Tibial nerve (tissue), 4 donors: ENCODE data around the gene VGLL1.

ENCODE experiments used
- EP300 ChIP-seq, 2 donors: sonication (generic); formaldehyde crosslinking; IDR thresholded peaks; one replicate each; pipeline ENCODE4 v1.6.1; 2017; ENCODE audit warnings: antibody characterized with exemption in 2 of 2, mild to moderate bottlenecking in 1 of 2
- POLR2A ChIP-seq, 2 donors: fragments of 450-650 bp; IDR thresholded peaks; one replicate each; pipeline ENCODE4 v1.6.1; 2017; ENCODE audit warnings: antibody characterized with exemption in 2 of 2, mild to moderate bottlenecking in 2 of 2, moderate library complexity in 2 of 2
- TF ChIP-seq, protein P1 (sequence below), 5 experiments: fragments of 200-600 bp in 3 of 5; fragments of 450-650 bp in 2 of 5; sonication (generic) in 3 of 5; IDR thresholded peaks; one replicate each; pipeline ENCODE4 v1.5.1; 2016 to 2019; ENCODE audit warnings: antibody characterized with exemption in 5 of 5, mild to moderate bottlenecking in 3 of 5, moderate library complexity in 2 of 5

DNA sequence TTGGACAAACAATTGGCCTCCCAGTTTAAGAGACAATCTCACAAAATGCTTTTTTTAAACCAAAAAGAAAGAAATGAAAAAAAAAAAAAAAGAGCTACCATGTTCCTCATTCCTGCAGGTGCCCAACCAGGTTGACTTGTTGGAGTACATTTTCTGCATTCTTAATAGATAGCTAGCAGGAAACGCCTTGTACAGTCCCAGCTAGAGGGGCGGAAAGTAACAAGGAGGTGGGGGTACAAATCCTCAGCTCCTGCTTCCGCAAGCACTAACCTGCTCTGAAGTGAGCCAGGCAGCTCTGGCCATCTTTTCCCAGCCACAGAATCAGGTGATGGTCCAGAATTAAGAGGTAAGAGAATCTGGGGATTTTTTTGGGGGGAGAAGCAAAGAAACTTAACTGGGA, at the start of gene VGLL1:
- TF ChIP-seq, protein P1, sequence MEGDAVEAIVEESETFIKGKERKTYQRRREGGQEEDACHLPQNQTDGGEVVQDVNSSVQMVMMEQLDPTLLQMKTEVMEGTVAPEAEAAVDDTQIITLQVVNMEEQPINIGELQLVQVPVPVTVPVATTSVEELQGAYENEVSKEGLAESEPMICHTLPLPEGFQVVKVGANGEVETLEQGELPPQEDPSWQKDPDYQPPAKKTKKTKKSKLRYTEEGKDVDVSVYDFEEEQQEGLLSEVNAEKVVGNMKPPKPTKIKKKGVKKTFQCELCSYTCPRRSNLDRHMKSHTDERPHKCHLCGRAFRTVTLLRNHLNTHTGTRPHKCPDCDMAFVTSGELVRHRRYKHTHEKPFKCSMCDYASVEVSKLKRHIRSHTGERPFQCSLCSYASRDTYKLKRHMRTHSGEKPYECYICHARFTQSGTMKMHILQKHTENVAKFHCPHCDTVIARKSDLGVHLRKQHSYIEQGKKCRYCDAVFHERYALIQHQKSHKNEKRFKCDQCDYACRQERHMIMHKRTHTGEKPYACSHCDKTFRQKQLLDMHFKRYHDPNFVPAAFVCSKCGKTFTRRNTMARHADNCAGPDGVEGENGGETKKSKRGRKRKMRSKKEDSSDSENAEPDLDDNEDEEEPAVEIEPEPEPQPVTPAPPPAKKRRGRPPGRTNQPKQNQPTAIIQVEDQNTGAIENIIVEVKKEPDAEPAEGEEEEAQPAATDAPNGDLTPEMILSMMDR (IDR thresholded peaks at IDR 0.05), result no peak
- TF ChIP-seq POLR2A (IDR thresholded peaks at IDR 0.05) (no peak), EP300 (IDR thresholded peaks at IDR 0.05) (no peak)
